Panc1 (cell line): ENCODE measurements around the gene RBFOX1. TPM values are rescaled to one million over a fixed set of nuclear protein-coding genes. Genes with fewer than 3 reads are reported as not detected.

ENCODE experiments used
- ATAC-seq: fragments of 200-7000 bp; cut with Tn5 transposase; 2 replicates; pipeline ENCODE4 v1.9.1; 2020; ENCODE audit warnings: mild to moderate bottlenecking, moderate library complexity
- BruUV-seq: library from RNA; stranded (reverse); fragments of 400-500 nt; replicated peaks from 2 replicates; lab custom pipeline; 2021; lab: Mats Ljungman, UMichigan
- CTCF ChIA-PET: fragments of 300-600 bp; sonication (Branson Sonifier 250); formaldehyde crosslinking; loops from one replicate; lab custom pipeline; 2022; ENCODE audit warnings: antibody characterized with exemption; lab: Charles Lee
- POLR2A ChIA-PET: fragments of 300-600 bp; sonication (Branson Sonifier 250); formaldehyde crosslinking; loops from one replicate; lab custom pipeline; 2022; ENCODE audit warnings: antibody characterized with exemption; lab: Charles Lee
- DNase-seq: peaks from one replicate; pipeline ENCODE4 v3.0.0-alpha.2; 2010; ENCODE audit warnings: low read depth, low spot score
- H3K27ac ChIP-seq: 2 replicates; pipeline ENCODE4 v1.5.1; 2011; ENCODE audit warnings: mild to moderate bottlenecking, low read length, inconsistent platforms
- H3K27me3 ChIP-seq: fragments of 200-500 bp; sonication (Bioruptor generic); 2 replicates; pipeline ENCODE4 v1.6.0; 2014; ENCODE audit warnings: low read length, inconsistent platforms; ENCODE audit not compliant: control insufficient read depth, insufficient read depth
- H3K36me3 ChIP-seq: fragments of 200-500 bp; sonication (Bioruptor generic); 2 replicates; pipeline ENCODE4 v1.5.1; 2014; ENCODE audit warnings: inconsistent platforms, mild to moderate bottlenecking, low read length, moderate library complexity; ENCODE audit not compliant: control insufficient read depth, insufficient read depth
- H3K4me1 ChIP-seq: 2 replicates; pipeline ENCODE4 v1.5.1; 2011; ENCODE audit warnings: inconsistent platforms, mild to moderate bottlenecking, low read length, moderate library complexity; ENCODE audit not compliant: control insufficient read depth, insufficient read depth
- H3K4me3 ChIP-seq, 2 experiments: 2 replicates each; pipeline ENCODE4 v1.5.1; 2011 to 2012; ENCODE audit warnings: low read depth in 2 of 2, low read length in 2 of 2, mild to moderate bottlenecking in 2 of 2, inconsistent platforms in 1 of 2, moderate library complexity in 1 of 2
- H3K9me3 ChIP-seq: fragments of 200-500 bp; sonication (Bioruptor generic); 2 replicates; pipeline ENCODE4 v1.5.1; 2014; ENCODE audit warnings: low read depth, mild to moderate bottlenecking, inconsistent platforms, low read length, moderate library complexity; ENCODE audit not compliant: control insufficient read depth, insufficient read depth
- CTCF ChIP-seq: fragments of 450-650 bp; IDR thresholded peaks from 2 replicates; pipeline ENCODE4 v1.5.1; 2017; ENCODE audit warnings: mild to moderate bottlenecking
- POLR2AphosphoS5 ChIP-seq: IDR thresholded peaks from 2 replicates; pipeline ENCODE4 v1.6.1; 2012; ENCODE audit warnings: mild to moderate bottlenecking, low read depth, low read length, moderate library complexity
- REST ChIP-seq, 2 experiments: IDR thresholded peaks; 2 replicates each; pipeline ENCODE4 v1.6.1; 2011 to 2012; ENCODE audit warnings: low read depth in 2 of 2, control low read depth in 1 of 2, low read length in 1 of 2, mild to moderate bottlenecking in 1 of 2, moderate library complexity in 1 of 2; ENCODE audit not compliant: insufficient read depth in 1 of 2
- SIN3A ChIP-seq: IDR thresholded peaks from 2 replicates; pipeline ENCODE4 v1.6.1; 2012; ENCODE audit warnings: low read depth, mild to moderate bottlenecking, low read length, moderate library complexity, borderline replicate concordance; ENCODE audit not compliant: insufficient read depth
- TCF7L2 ChIP-seq: IDR thresholded peaks from 2 replicates; pipeline ENCODE4 v1.6.1; 2011; ENCODE audit warnings: mild to moderate bottlenecking, low read depth, low read length, inconsistent platforms
- in situ Hi-C: cut with HindIII; loops from 2 replicates; pipeline ENCODE4 v1.10.0; 2016; ENCODE audit warnings: low sequenced_read_pairs, low pct_unique_long_range_greater_than_20kb
- intact Hi-C: fragments of 100-400 bp; cut with micrococcal nuclease; formaldehyde crosslinking; loops from one replicate; pipeline ENCODE4 v1.10.0; 2022; ENCODE audit not compliant: unreplicated experiment
- total RNA-seq: library from RNA; stranded (reverse); gene quantifications from one replicate; pipeline ENCODE4 v1.2.1, GENCODE V29; 2021; ENCODE audit not compliant: unreplicated experiment

The RBFOX1 gene
- total RNA-seq, 1 experiment from 2014 or later: not detected

- no peak for ATAC-seq
- Histone ChIP-seq H3K4me1 (no peaks in the 10 kb centered on the region), H3K9me3 (no peaks in the 10 kb centered on the region), H3K27ac (no peak overlapping the region), H3K27me3 (no peaks in the 10 kb centered on the region), H3K36me3 (no peaks in the 10 kb centered on the region), H3K4me3 (no peak overlapping the region)
- CTCF ChIA-PET: no interaction called here
- intact Hi-C loops: no loop called here
- POLR2A ChIA-PET: no interaction called here
- no TSS peak for BruUV-seq
- DNase-seq: no peak
- in situ Hi-C loops: no loop called here
- no peak for TF ChIP-seq SIN3A
- no peak for TF ChIP-seq REST (IDR thresholded peaks at IDR 0.05; ENCODE audit: insufficient read depth in 1 of 2, low read depth in 2 of 2, low read length in 1 of 2)
- TF ChIP-seq CTCF: no peak
- no peak for TF ChIP-seq TCF7L2
- TF ChIP-seq POLR2AphosphoS5: no peak
Observed at GRCh38 chr16:7512503-7512902, 179.9 kb downstream of the RBFOX1 start.

GRCh38 chr16:7513429-7513828 lies 180.8 kb downstream of the RBFOX1 start:
- Histone ChIP-seq H3K36me3 (no peaks in the 10 kb centered on the region), H3K9me3 (no peaks in the 10 kb centered on the region), H3K4me1 (no peaks in the 10 kb centered on the region), H3K4me3 (no peak overlapping the region), H3K27ac (no peak overlapping the region), H3K27me3 (no peaks in the 10 kb centered on the region)
- ATAC-seq: no peak
- BruUV-seq: no TSS peak
- DNase-seq: no peak
- CTCF ChIA-PET: no interaction called here
- TF ChIP-seq CTCF (peak; percentile 62), TCF7L2 (no peak), POLR2AphosphoS5 (no peak)
- intact Hi-C loops (no loop called here), in situ Hi-C loops (no loop called here)
- POLR2A ChIA-PET: no interaction called here
